ENCODE data around the gene GAS7. TPM values are rescaled to one million over a fixed set of nuclear protein-coding genes. Genes with fewer than 3 reads are reported as not detected.

GAS7 gene
- total RNA-seq, 6 donors from 2014 or later: 19.9 to 87.1 (median 41.5) TPM

GRCh38 chr17:9865586-9865985 is 332.8 kb downstream of the GAS7 start:
- TF ChIP-seq POLR2A (IDR thresholded peaks at IDR 0.05) (no peak), CTCF (IDR thresholded peaks at IDR 0.05) (no peak), POLR2AphosphoS5 (IDR thresholded peaks at IDR 0.05) (no peak), EP300 (IDR thresholded peaks at IDR 0.05) (no peak)

GRCh38 chr17:9862949-9863348 is 335.5 kb downstream of the GAS7 start:
- H3K4me1 ChIP-seq: peaks cover 0 to 3% (median 0%) of the 10 kb centered on the region in 4 donors
- H3K27ac ChIP-seq: no peak overlapping the region
- 75 to 76% methylated on average over 4 of the region's 4 CpGs for WGBS, 2 donors
- H3K9me3 ChIP-seq: peaks cover 0 to 13% (median 5%) of the 10 kb centered on the region in 4 donors
- ATAC-seq (ENCODE audit: low FRiP score in 2 of 2) (no peak), DNase-seq (no peak)
- no peaks in the 10 kb centered on the region for H3K27me3 ChIP-seq
- TF ChIP-seq POLR2AphosphoS5 (IDR thresholded peaks at IDR 0.05) (no peak), EP300 (IDR thresholded peaks at IDR 0.05) (no peak), CTCF (IDR thresholded peaks at IDR 0.05) (no peak), POLR2A (IDR thresholded peaks at IDR 0.05) (no peak)
- no peak overlapping the region for H3K4me3 ChIP-seq
- no peaks in the 10 kb centered on the region for H3K36me3 ChIP-seq

More at GRCh38 chr17:9865586-9865985, 332.8 kb downstream of the GAS7 start:
- Histone ChIP-seq H3K27ac (peak overlapping the region in 1 of 4 donors; percentile 24), H3K4me1 (peaks cover 0 to 3% (median 0%) of the 10 kb centered on the region in 4 donors), H3K4me3 (no peak overlapping the region), H3K36me3 (no peaks in the 10 kb centered on the region), H3K27me3 (no peaks in the 10 kb centered on the region), H3K9me3 (peaks cover 0 to 2% (median 0%) of the 10 kb centered on the region in 4 donors)
- no peak for DNase-seq
- no peak for ATAC-seq (ENCODE audit: low FRiP score in 2 of 2)
- 21 to 36% methylated on average over 1 of the region's 1 CpG for WGBS, 2 donors

- Histone ChIP-seq H3K9me3 (peaks cover 0 to 15% (median 5%) of the 10 kb centered on the region in 4 donors), H3K27me3 (no peaks in the 10 kb centered on the region), H3K4me1 (peaks cover 0 to 3% (median 0%) of the 10 kb centered on the region in 4 donors), H3K27ac (no peak overlapping the region), H3K4me3 (no peak overlapping the region), H3K36me3 (no peaks in the 10 kb centered on the region)
- ATAC-seq (ENCODE audit: low FRiP score in 2 of 2) (no peak), DNase-seq (no peak)
- TF ChIP-seq CTCF (IDR thresholded peaks at IDR 0.05): no peak
- TF ChIP-seq EP300 (IDR thresholded peaks at IDR 0.05): no peak
- no peak for TF ChIP-seq POLR2AphosphoS5 (IDR thresholded peaks at IDR 0.05)
- TF ChIP-seq POLR2A (IDR thresholded peaks at IDR 0.05): no peak
- 71 to 100% methylated on average over 1 of the region's 1 CpG for whole genome bisulfite sequencing, 2 donors
Measured at GRCh38 chr17:9862220-9862619, 336.2 kb downstream of the GAS7 start.

- Histone ChIP-seq H3K4me1 (peaks cover 0 to 3% (median 0%) of the 10 kb centered on the region in 4 donors), H3K9me3 (peaks cover 0 to 15% (median 5%) of the 10 kb centered on the region in 4 donors), H3K27ac (no peak overlapping the region), H3K4me3 (no peak overlapping the region), H3K27me3 (no peaks in the 10 kb centered on the region), H3K36me3 (no peaks in the 10 kb centered on the region)
- ATAC-seq (ENCODE audit: low FRiP score in 2 of 2): no peak
- 77 to 90% methylated on average over 6 to 7 of the region's 7 CpGs for WGBS, 2 donors
- TF ChIP-seq POLR2A (IDR thresholded peaks at IDR 0.05) (no peak), CTCF (IDR thresholded peaks at IDR 0.05) (no peak), EP300 (IDR thresholded peaks at IDR 0.05) (no peak), POLR2AphosphoS5 (IDR thresholded peaks at IDR 0.05) (no peak)
- no peak for DNase-seq
Measured at GRCh38 chr17:9860851-9861250, 337.6 kb downstream of the GAS7 start.

Other genes starting within 250 kb of the GAS7 start
- gene MYH13, start 174.4 kb upstream of the GAS7 start, total RNA-seq: 1 to 10 TPM in 1 of 6 donors, under 1 TPM in 1, not detected in 4; 0.09 to 1.0 TPM
- not detected for gene MYH8, start 223.3 kb upstream of the GAS7 start, total RNA-seq